A549 (cell line): ENCODE measurements around the gene LRG1.

ENCODE experiments used
- CTCF ChIP-seq: fragments of >200 bp; sonication (Bioruptor Twin); formaldehyde crosslinking; IDR thresholded peaks from 3 replicates; pipeline ENCODE4 v1.5.1; 2016
- EHMT2 ChIP-seq: fragments of 200-600 bp; sonication (generic); IDR thresholded peaks from 2 replicates; pipeline ENCODE4 v1.6.1; 2016; ENCODE audit warnings: antibody characterized with exemption, low read depth, mild to moderate bottlenecking, moderate library complexity
- POLR2A ChIP-seq: IDR thresholded peaks from 2 replicates; pipeline ENCODE4 v1.6.1; 2012; ENCODE audit warnings: mild to moderate bottlenecking, low read length

GRCh38 chr19:4503132-4503824 is 36.6 kb downstream of the LRG1 start:
- TF ChIP-seq CTCF (no peak), POLR2A (no peak), EHMT2 (no peak)
